Testis (tissue), 3 donors: ENCODE measurements around the gene LMAN2L. TPM values are rescaled to one million over a fixed set of nuclear protein-coding genes. Genes with fewer than 3 reads are reported as not detected.

Experiments
- DNase-seq: peaks from one replicate; pipeline ENCODE4 v3.0.0-alpha.2; 2019
- H3K27ac ChIP-seq, 2 donors: fragments of 200-600 bp; sonication (generic); one replicate each; pipeline ENCODE4 v1.5.1; 2019
- H3K27me3 ChIP-seq: fragments of 200-600 bp; sonication (generic); one replicate; pipeline ENCODE4 v1.5.1; 2019
- H3K36me3 ChIP-seq: fragments of 200-600 bp; sonication (generic); one replicate; pipeline ENCODE4 v1.5.1; 2017; ENCODE audit warnings: low read depth; ENCODE audit errors: missing control alignments
- H3K4me1 ChIP-seq: fragments of 200-600 bp; sonication (generic); one replicate; pipeline ENCODE4 v1.5.1; 2019
- H3K4me3 ChIP-seq, 2 donors: fragments of 200-600 bp; sonication (generic); one replicate each; pipeline ENCODE4 v1.5.1; 2017 to 2019
- H3K9me3 ChIP-seq: fragments of 200-600 bp; sonication (generic); one replicate; pipeline ENCODE4 v1.5.1; 2017
- POLR2A ChIP-seq: fragments of 450-650 bp; IDR thresholded peaks from one replicate; pipeline ENCODE4 v1.6.1; 2017; ENCODE audit warnings: antibody characterized with exemption, mild to moderate bottlenecking, moderate library complexity
- WGBS, 2 donors: methylation state at CpG; one replicate each; pipeline ENCODE4 v1.1.5; 2018; 5-methylcytosine and 5-hydroxymethylcytosine counted together
- intact Hi-C: fragments of 100-400 bp; cut with DNase I; formaldehyde crosslinking; loops from one replicate; pipeline ENCODE4 v1.15.1; 2023; ENCODE audit warnings: low total_unique reads
- polyA plus RNA-seq: library from polyadenylated mRNA; stranded (reverse); fragments of 350-450 nt; fragmentation: Illumina TruSeq; extraction: RNeasy Lipid Tissue Mini Kit (QIAGEN cat#74804); gene quantifications from one replicate; pipeline ENCODE4 v1.2.3, GENCODE V29; 2014; ENCODE audit warnings: low read depth, low replicate concordance; ENCODE audit not compliant: insufficient read depth
- total RNA-seq, 2 donors: library from RNA; depleted of rRNA; stranded (reverse); fragments of >200 nt; gene quantifications; one replicate each; pipeline ENCODE4 v1.2.3, GENCODE V29; 2016
- TF ChIP-seq, protein P1 (sequence below), 3 experiments: fragments of 450-650 bp in 2 of 3; fragments of 200-600 bp in 1 of 3; sonication (generic) in 1 of 3; IDR thresholded peaks; one replicate each; pipeline ENCODE4 v1.5.1; 2016 to 2019; ENCODE audit warnings: antibody characterized with exemption in 3 of 3, mild to moderate bottlenecking in 2 of 3, moderate library complexity in 1 of 3

Gene LMAN2L
- total and polyA plus RNA-seq, 3 donors from 2014 or later, result 24.2 to 25.2 (median 24.5) TPM

DNA sequence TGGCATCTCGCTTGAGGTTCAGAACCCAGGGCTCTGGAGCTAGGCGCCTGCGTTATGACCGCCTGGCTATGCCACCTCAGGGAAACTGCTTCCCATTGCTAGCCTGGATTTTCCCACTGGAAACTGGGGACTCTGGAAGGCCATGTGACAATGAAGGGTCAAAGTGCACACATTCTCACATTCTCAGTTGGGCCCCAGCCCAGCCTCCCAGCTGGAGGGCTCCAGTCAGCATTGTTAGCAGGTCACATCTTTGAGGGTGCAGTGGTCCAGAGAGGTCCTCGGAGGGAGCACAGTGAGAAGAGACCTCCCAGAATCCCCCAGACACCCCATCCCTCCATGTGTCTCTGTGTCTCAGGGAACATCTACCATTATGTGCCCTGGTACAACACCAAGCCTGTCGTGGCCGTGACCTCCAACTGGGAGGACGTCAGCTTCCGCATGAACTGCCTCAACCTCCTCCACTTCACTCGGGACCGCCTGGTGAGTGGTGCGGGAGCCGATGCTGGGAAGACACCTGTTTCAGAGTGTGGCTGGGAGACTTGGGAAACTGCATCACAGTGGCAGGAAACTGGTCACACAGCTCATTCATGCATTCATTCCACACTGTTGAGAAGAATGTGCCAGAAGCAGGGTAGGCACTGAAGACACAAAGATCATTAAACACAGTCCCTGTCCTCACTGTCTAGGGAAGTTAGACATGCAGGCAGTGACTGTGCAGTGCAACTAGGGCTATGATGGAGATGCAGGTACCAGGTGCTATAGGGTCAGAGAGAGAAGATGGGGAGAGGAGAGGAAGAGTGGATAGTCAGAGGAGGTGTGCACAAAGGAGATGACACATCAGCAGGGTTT is 55.7 kb downstream of the LMAN2L start:
- Histone ChIP-seq H3K4me1 (peaks cover 15% of the 10 kb centered on the region), H3K36me3 (no peaks in the 10 kb centered on the region), H3K9me3 (no peaks in the 10 kb centered on the region), H3K27me3 (no peaks in the 10 kb centered on the region), H3K4me3 (no peak overlapping the region), H3K27ac (no peak overlapping the region)
- no peak for DNase-seq
- intact Hi-C loops, result no loop called here
- TF ChIP-seq POLR2A, result no peak
- TF ChIP-seq, protein P1, sequence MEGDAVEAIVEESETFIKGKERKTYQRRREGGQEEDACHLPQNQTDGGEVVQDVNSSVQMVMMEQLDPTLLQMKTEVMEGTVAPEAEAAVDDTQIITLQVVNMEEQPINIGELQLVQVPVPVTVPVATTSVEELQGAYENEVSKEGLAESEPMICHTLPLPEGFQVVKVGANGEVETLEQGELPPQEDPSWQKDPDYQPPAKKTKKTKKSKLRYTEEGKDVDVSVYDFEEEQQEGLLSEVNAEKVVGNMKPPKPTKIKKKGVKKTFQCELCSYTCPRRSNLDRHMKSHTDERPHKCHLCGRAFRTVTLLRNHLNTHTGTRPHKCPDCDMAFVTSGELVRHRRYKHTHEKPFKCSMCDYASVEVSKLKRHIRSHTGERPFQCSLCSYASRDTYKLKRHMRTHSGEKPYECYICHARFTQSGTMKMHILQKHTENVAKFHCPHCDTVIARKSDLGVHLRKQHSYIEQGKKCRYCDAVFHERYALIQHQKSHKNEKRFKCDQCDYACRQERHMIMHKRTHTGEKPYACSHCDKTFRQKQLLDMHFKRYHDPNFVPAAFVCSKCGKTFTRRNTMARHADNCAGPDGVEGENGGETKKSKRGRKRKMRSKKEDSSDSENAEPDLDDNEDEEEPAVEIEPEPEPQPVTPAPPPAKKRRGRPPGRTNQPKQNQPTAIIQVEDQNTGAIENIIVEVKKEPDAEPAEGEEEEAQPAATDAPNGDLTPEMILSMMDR (IDR thresholded peaks at IDR 0.05), result no peak
- 82 to 87% methylated on average over 12 to 13 of the region's 13 CpGs for WGBS, 2 donors

DNA sequence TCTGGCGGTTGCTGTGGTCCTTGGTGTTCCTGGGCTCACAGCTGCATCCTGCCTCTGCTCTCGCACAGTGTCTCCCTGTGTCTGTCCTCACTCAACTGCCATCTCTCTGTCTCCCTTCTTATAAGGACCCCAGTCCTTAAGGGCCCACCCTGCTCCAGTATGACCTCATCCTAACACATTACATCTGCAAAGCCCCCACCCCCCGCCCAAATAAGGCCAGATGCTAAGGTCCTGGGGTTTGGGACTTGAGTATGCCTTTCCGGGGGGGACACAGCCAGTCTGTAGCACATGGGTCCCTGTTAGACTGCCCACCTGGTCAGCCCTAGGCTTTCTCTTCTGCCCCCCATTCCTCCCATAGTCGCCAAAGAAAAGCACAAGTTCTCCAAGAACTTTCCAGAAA is 56.6 kb downstream of the LMAN2L start:
- no peaks in the 10 kb centered on the region for H3K27me3 ChIP-seq
- intact Hi-C loops, result no loop called here
- no peak overlapping the region for H3K4me3 ChIP-seq
- no peaks in the 10 kb centered on the region for H3K36me3 ChIP-seq
- 90 to 97% methylated on average over 5 of the region's 5 CpGs for WGBS, 2 donors
- H3K9me3 ChIP-seq, result no peaks in the 10 kb centered on the region
- no peak for DNase-seq
- peaks cover 15% of the 10 kb centered on the region for H3K4me1 ChIP-seq
- H3K27ac ChIP-seq, result no peak overlapping the region
- TF ChIP-seq, protein P1 (IDR thresholded peaks at IDR 0.05), result no peak
- no peak for TF ChIP-seq POLR2A

GRCh38 chr2:96681540-96681939 is 58.3 kb downstream of the LMAN2L start:
- intact Hi-C loops, result no loop called here

DNA sequence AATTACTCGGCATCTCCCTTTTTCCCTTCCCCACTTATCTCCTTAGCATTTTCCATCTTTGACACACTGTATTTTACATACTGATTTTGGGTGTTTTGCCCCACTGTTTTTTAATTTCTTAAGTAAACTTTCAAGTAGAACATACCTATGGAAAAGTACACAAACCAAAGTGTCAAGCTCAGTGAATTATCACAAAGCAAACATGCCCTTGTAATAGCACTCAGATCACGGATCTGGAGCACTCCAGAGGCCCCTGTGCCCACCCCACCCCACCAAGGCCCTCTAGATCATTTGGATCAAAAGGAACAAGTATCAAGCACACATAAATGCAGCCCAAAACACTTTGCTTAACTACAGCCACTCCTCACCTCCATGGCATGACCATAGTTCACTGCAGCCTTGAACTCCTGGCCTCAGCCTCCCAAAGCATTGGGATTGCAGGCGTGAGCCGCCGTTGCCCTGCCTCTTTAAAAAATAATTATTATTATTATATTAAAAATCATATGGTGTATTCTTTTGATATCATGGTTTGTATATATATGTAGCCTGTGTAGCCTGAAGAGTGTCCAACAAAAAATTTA is 59.2 kb downstream of the LMAN2L start:
- TF ChIP-seq POLR2A, result no peak
- TF ChIP-seq, protein P1 (IDR thresholded peaks at IDR 0.05), result no peak
- no peak overlapping the region for H3K4me3 ChIP-seq
- no peak for DNase-seq
- WGBS, 2 donors, result 44 to 47% methylated on average over 5 of the region's 5 CpGs
- H3K36me3 ChIP-seq, result no peaks in the 10 kb centered on the region
- peaks cover 8% of the 10 kb centered on the region for H3K4me1 ChIP-seq
- no peaks in the 10 kb centered on the region for H3K27me3 ChIP-seq
- no peak overlapping the region for H3K27ac ChIP-seq
- no peaks in the 10 kb centered on the region for H3K9me3 ChIP-seq
- intact Hi-C loops, result no loop called here

More at GRCh38 chr2:96681540-96681939, 58.3 kb downstream of the LMAN2L start:
- no peak for TF ChIP-seq POLR2A
- TF ChIP-seq, protein P1 (IDR thresholded peaks at IDR 0.05), result no peak
- H3K36me3 ChIP-seq, result no peaks in the 10 kb centered on the region
- H3K9me3 ChIP-seq, result no peaks in the 10 kb centered on the region
- H3K4me3 ChIP-seq, result no peak overlapping the region
- H3K27me3 ChIP-seq, result no peaks in the 10 kb centered on the region
- 84 to 89% methylated on average over 4 of the region's 4 CpGs for WGBS, 2 donors
- H3K27ac ChIP-seq, result no peak overlapping the region
- no peak for DNase-seq
- peaks cover 15% of the 10 kb centered on the region for H3K4me1 ChIP-seq
